Activated naive CD4-positive, alpha-beta T cell (primary cell): ENCODE data around the gene ALPL.

ENCODE experiments used
- DNase-seq, 4 experiments: peaks; one replicate each; lab custom pipeline; 2025; lab: John Stamatoyannopoulos, UW

Gene ALPL

DNA sequence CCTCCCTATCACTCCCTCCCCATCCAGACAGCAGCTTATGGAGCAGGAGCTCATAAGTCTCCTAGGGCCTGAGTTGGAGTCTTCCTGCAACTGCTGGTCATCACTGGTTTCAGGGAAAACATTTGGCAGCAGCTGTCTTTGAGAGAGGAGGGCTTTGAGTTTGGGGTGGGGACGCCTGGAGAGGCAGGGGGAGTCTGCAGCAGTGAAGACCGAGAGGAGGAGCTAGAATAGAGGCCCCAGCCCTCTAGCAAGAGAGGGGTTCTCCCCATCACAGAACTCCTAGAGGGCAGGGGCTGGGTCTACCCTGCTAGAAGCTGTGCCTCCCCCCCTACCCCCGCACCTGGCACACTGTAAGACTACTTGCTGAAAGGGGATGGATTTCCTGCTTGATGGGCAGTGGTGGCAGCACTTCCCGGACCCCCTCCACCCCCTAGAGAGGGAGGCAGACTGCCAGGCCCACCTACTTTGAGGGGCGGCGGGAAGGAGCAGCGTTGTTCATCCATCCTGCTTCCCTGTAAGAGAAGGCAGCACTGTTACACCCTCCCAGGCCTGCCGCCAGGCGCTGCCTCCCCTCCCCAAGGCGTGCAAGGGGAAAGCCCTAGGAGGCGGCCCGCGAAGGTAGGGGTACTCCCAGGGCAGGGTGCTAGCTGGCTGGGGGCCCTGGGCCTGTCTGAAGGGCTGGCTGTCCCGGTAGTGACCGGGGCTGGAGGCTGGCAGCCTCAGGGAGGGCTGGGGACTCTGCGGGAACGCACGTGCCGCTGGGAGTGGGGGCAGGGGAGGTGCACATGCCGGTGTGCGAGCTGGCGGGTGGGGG lies 109.5 kb downstream of the ALPL start:
- no peak for DNase-seq

DNA sequence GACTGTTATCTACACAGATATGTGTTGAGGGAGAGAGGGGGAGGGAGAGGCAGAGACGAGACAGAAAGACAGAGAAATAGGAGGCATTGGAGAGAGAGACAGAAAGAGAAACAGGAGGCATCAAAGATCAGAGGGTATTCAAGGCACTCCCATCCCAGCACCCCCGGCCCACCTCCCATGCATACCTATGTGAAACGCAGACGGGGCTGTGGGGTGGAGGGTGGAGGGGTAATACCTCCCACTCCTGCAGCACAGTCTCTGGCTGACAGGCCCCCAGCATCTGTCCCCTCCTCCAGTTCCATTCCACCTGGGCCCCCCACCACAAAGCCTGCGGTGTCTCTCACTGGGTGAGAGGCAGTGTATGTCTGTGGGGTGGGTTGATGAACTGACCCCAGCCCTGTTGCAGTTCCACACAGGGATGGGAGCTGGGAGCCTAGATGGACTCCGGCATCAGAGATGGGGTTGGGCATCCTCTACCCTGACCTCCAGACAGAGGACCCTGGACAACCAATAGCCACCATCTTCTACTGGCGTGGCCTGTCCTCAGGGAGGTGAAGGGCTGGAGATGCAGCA lies 110.2 kb downstream of the ALPL start:
- no peak for DNase-seq

DNA sequence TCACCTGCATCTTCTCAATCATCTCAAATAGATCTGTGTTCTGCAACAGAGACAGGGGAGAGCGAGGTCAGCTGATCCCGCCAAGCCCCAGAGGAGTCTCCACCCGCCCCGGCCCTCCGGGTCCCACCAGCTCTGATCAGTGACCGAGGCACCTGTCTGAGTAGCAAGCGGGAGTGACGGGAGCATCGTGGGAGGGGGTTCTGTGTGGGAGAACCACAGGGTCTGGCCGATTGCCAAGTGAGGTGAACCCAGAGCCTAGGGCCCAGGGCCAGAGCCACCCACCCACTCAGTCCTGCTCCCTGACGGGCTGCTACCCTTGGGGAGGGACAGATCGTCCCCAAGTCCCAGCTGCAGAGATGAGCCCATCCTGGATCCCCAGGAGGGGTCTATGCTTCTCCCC lies 110.8 kb downstream of the ALPL start:
- no peak for DNase-seq

DNA sequence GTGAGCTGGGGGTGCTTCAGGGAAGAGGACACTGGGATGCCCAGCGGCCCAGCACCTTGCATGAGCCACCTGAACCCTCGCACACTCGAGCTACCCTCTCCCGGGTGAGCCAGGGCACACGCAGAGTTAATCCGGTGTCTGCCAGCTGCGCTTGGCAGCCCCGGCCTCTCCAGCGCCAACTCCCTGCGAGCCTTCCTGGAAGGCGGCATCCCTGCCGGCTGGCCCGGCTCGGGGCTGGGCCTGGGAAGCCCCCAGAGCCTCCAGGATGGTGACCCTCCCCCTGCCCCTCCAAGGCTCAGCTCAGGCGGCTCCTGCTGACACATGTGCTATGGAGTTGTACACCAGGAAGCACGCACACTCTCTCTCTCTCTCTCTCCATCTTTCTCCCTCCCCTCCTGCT lies 111.3 kb downstream of the ALPL start:
- DNase-seq = no peak

DNA sequence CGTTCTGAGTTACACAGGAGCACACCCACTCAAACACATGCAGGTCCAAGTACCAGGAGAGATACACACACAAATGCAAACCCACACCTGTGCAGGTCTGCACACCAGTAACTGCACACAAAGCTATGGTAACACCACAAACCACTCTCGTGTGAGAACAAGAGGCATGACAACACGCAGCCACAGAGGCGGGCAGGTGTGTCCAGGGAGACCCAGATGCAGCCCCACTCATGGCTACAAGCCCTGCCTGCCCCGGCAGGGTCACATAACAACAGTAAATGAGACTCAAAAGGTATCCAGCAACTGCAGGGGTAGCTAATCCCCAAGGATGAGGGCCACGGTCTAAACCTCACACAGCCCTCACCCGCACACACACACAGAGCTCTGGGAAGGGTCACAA lies 111.8 kb downstream of the ALPL start:
- DNase-seq = no peak

DNA sequence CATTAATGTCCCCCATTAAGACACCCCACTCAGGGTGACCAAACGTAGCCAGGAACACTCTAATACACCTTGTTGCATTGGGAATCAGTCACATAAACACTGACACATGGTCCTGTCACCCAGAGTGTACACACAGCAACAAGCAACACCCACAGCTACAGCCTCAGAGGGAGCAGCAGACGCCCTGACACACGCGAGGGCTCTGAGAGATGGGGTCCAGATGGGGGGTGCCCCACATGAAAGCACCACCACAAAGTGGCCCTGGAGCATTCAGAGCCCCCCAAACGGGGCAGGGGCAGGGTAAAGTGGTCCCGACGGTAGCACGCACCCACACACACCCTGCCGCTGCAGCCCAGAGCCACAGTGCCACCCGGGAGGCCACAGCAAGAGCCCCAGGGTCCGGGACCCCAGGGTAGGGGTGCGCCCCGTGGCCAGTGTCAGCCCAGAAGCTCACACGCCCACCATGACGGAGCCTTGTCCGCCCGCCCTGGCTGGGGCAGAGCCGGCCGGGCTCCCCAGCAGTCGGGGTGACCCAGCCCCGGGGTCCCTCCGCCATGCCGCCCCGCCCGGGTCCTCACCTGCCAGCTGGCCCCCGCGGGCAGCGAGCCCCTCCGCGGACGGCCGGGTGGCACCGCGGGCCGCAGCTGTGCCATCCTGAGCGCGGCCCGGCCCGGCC lies 112.7 kb downstream of the ALPL start:
- no peak for DNase-seq

DNA sequence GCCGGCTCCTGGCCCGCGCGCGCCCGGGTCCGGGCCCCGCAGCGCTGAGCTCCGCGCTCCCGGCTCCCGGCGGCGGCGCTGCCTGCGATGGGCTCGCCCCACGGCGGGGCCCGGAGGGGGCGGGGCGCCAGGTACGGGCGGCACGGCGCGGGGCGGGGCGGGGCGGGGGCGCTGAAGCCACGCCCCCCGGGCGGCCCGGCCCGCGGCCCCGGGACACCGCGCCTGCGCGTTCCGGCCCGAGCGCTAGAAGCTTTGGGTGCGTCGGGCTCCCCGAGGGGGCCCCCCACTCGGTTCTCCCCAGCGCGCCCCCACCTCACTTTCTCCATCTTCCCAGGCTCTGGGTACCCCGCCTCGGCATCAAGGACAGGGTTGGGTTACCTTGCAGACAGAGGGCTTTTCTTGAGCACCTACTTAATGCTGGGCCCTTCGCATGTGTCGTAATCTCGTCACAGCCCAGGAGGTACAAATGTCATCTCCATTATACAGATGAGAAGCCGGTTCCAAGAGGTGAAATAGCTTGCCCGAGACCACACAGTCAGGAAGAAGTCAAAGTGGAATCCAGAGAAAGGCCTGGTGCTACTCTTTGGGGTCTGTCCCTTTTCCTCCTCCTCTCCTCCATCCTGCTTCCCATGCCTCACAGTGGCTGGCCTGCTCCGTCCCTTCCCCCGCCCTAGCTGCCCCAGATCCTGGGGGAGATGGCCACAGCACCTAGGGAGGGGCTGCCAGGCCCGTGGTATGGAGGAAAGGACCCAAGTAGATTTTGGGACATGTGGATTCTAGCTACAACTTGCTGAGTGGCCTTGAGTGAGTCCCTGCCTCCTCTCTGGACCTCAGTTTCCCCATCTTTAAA lies 113.5 kb downstream of the ALPL start:
- DNase-seq = peak in 2 of 4 experiments; percentile 4 to 51

DNA sequence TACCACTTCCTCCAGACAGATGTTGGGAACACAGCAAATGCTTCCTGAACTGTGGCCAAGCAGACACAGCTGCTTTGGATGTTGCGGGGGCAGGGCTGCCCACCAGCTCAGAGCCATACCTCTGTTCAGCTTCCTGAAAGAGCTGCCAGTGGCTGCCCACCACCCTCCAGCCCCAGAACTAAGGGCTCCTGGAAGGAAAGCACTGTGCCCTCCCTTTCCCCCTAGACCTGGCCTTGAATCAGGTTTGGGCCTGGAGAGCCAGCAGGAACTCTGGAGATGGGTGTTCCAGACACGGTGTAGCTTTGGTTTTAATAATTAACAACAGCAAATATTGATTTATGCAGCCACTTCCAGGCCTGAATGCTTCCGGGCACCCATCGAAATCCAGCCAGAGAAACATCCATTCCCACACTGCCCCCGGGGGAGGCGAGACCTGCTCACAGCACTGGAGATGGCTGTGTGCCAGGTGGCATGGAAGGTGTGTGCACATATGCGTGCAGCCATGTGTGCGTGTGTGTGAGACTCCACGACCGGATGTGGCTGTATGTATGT lies 114.3 kb downstream of the ALPL start:
- no peak for DNase-seq

DNA sequence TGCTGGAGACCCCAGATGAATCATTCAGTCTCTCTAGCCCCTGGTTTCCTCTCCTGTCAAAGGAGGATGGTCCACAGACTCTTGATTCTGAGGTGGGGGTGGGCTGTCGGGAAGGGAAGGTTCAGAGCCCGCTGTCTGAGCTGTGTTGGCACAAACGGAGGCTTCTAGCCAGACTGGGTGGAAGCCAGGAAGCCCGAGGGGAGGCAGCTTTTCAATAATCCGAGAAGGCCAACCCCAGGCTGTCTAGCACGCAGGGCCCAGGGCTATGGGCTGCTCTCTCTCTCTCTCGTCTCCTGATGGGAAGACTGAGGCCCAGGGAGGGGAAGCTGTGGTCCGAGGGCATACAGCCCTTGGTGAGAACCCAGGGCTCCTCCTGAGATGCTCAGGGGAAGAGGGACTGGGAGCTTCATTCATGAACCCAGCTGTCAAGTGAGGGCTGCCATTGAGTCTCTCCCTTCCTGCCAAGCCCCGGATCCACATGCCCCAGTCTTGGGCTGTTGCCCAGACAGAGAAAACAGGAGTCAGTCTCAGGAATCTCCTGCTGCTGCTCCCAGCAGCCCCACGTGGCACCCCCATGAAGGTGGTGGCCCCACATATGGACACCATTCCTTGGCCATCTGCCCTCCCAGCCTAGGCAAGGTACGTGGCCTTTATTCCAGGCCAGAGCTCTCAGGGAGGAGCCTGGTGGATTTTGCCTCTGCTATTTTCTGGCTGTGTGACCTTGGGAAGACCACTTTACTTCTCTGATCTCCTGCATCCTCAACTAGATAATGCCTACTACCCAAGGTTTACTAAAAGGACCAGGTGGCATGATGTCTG lies 115.6 kb downstream of the ALPL start:
- no peak for DNase-seq

DNA sequence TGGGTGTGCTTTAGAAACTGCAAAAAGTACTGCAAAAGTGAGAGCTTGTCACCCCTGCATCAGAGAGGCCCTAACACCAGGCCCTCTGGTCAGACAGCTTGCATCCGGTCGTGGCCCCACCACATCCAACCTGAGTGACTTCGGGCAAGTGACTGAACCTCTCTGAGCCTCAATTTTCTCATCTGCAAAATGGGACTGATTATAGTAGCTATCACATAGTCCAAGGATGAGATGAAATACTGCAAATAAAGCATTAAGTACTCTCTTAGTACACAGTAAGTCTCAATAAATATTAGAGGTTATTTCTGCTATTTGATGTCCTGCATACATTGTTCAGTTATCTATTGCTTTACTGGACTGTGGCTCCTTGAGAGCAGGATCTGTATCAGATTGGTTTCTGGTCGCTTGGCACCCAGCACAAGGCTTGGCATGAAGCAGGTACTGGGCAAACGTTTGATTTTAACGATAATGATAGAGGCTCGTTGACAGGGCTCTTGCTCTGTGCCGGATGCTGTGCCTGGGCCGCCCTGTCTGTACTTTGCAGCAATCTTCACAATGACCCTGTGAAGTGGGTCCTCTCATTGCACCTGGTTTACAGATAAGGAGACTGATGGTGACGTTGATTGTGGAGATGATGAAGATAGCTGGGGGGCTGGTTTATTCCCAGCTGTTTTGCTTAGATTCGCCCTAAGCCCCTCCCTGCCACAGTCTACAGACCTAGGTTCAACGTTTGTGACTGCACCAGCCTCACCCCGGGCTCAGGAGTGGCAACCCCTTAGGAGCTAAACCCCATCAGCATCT lies 116.4 kb downstream of the ALPL start:
- no peak for DNase-seq

DNA sequence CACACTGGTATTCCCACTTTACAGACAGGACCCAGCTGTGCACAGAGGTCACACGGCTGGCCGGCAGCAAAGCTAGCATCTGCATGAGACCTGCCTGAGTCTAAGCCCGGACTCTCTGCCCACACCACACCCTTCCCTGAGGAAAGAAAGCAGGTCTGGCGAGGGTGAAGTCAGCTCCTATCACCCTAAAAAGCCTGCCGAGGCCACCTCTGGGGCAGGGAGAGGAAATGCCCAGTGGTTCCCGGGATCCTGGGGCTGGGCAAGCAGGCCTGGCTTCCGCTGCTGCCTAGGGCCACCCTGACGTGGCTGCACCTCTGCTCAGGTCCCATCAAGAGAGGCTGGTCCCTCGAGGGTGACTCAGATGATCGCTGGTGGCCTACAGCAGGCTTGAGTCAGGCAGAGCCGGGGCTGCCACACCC lies 117.7 kb downstream of the ALPL start:
- no peak for DNase-seq
